Large intestine (tissue), 3 donors: Measurements from ENCODE around the gene AGXT2. TPM values are rescaled to one million over a fixed set of nuclear protein-coding genes. Genes with fewer than 3 reads are reported as not detected.
"Not testable (repeated sequence)": the region's sequence is repeated elsewhere in the genome, so short reads cannot be mapped to it uniquely, and the experiment has no call there.

Experiments
- DNase-seq, 2 donors: peaks; one replicate each; pipeline versions ENCODE4 v3.0.0 to v3.0.0-alpha.2; 2013
- H3K27ac ChIP-seq: one replicate; pipeline ENCODE4 v1.5.1; 2013; ENCODE audit warnings: low read length
- H3K27me3 ChIP-seq: 2 replicates; pipeline ENCODE4 v1.6.1; 2013; ENCODE audit warnings: low read length; ENCODE audit not compliant: control insufficient read depth, insufficient read depth
- H3K36me3 ChIP-seq: 2 replicates; pipeline ENCODE4 v1.6.1; 2013; ENCODE audit warnings: low read length; ENCODE audit not compliant: control insufficient read depth, insufficient read depth
- H3K4me1 ChIP-seq: one replicate; pipeline ENCODE4 v1.6.1; 2013; ENCODE audit warnings: low read length; ENCODE audit not compliant: control insufficient read depth, insufficient read depth
- H3K4me3 ChIP-seq: one replicate; pipeline ENCODE4 v1.5.1; 2013; ENCODE audit warnings: low read length
- H3K9me3 ChIP-seq: one replicate; pipeline ENCODE4 v1.6.1; 2013; ENCODE audit warnings: mild to moderate bottlenecking, low read depth, low read length, moderate library complexity; ENCODE audit not compliant: control insufficient read depth
- WGBS: methylation state at CpG from one replicate; pipeline ENCODE4 v1.1.5; 2013; ENCODE audit warnings: low lambda C conversion rate; ENCODE audit not compliant: insufficient coverage; 5-methylcytosine and 5-hydroxymethylcytosine counted together
- polyA plus RNA-seq: library from polyadenylated mRNA; unstranded; fragments of 120-200 nt; gene quantifications from one replicate; pipeline ENCODE4 v1.2.1, GENCODE V29; 2013

Gene AGXT2
- polyA plus RNA-seq, 1 donor: 33.8 TPM

GRCh38 chr5:34977934-34978613, 69.7 kb downstream of the AGXT2 start:
- Histone ChIP-seq H3K4me1 (no peaks in the 10 kb centered on the region), H3K36me3 (no peaks in the 10 kb centered on the region), H3K9me3 (no peaks in the 10 kb centered on the region), H3K27ac (no peak overlapping the region), H3K4me3 (no peak overlapping the region), H3K27me3 (no peaks in the 10 kb centered on the region)
- DNase-seq: no peak
- 100% methylated on average over 1 of the region's 2 CpGs for WGBS

DNA sequence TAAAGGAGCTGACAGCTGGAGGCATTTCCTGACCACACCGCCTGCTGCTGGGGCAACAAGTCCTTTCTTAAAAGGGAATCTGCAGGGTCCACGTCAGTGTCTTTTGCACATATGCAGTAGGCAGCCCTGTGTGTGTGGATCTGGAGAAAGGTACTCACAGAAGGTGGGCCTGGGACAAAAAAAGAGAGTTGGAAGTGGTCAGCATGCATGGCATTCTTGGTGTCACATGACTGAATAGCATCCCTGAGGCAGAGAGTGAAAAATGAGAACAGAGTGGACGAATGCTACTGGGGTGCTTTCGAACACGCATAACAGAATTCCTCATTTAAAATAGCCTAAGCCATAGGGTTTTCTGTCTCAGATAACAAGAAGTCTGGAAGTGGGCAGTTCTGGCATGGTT, 71.4 kb downstream of the AGXT2 start:
- H3K27me3 ChIP-seq: no peaks in the 10 kb centered on the region
- H3K36me3 ChIP-seq: no peaks in the 10 kb centered on the region
- H3K9me3 ChIP-seq: no peaks in the 10 kb centered on the region
- no peak overlapping the region for H3K4me3 ChIP-seq
- no CpG with 5 or more reads among the region's 5 CpGs for WGBS
- no peak for DNase-seq
- H3K27ac ChIP-seq: no peak overlapping the region
- no peaks in the 10 kb centered on the region for H3K4me1 ChIP-seq

DNA sequence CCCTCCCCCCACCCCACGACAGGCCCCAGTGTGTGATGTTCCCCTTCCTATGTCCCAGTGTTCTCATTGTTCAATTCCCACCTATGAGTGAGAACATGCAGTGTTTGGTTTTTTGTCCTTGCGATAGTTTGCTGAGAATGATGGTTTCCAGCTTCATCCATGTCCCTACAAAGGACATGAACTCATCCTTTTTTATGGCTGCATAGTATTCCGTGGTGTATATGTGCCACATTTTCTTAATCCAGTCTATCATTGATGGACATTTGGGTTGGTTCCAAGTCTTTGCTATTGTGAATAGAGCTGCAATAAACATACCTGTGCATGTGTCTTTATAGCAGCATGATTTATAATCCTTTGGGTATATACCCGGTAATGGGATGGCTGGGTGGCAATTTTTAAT, 76.1 kb downstream of the AGXT2 start:
- not testable (repeated sequence) for H3K4me1 ChIP-seq, H3K36me3 ChIP-seq, H3K27me3 ChIP-seq, H3K9me3 ChIP-seq, H3K4me3 ChIP-seq, H3K27ac ChIP-seq, DNase-seq
- WGBS: no CpG with 5 or more reads among the region's 4 CpGs

- DNase-seq: no peak
- H3K27me3 ChIP-seq: no peaks in the 10 kb centered on the region
- H3K27ac ChIP-seq: no peak overlapping the region
- no CpG with 5 or more reads among the region's 1 CpG for WGBS
- no peaks in the 10 kb centered on the region for H3K4me1 ChIP-seq
- no peaks in the 10 kb centered on the region for H3K36me3 ChIP-seq
- H3K4me3 ChIP-seq: no peak overlapping the region
- H3K9me3 ChIP-seq: no peaks in the 10 kb centered on the region
Measured at GRCh38 chr5:34970552-34970951, 77.2 kb downstream of the AGXT2 start.

DNA sequence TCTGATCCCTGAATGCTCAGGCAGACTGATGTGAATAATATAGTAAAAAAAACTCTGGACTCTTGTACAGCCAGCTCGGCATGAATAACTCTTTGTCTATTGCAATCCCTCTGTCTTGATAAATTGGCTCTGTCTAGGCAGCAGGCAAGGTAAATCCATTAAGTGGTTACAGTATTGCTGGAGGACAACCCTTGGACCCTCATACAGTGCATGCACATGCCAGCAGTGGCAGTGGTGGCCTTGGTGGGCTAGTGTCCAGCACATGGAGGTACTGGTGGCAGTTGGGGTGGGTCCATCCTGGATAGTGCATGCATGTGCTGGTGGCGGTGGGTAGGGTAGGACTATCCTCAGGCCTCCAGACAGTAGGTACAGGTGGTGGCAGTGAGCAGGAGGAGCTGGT, 79.5 kb downstream of the AGXT2 start:
- Histone ChIP-seq H3K4me1 (no peaks in the 10 kb centered on the region), H3K27ac (no peak overlapping the region), H3K27me3 (no peaks in the 10 kb centered on the region), H3K4me3 (no peak overlapping the region), H3K9me3 (no peaks in the 10 kb centered on the region), H3K36me3 (no peaks in the 10 kb centered on the region)
- no CpG with 5 or more reads among the region's 2 CpGs for WGBS
- DNase-seq: no peak

- DNase-seq: no peak
- no peaks in the 10 kb centered on the region for H3K36me3 ChIP-seq
- no peaks in the 10 kb centered on the region for H3K27me3 ChIP-seq
- H3K27ac ChIP-seq: no peak overlapping the region
- no peak overlapping the region for H3K4me3 ChIP-seq
- no peaks in the 10 kb centered on the region for H3K9me3 ChIP-seq
- H3K4me1 ChIP-seq: no peaks in the 10 kb centered on the region
- WGBS: 0% methylated on average over 1 of the region's 4 CpGs
Measured at GRCh38 chr5:34967540-34967939, 80.2 kb downstream of the AGXT2 start.

GRCh38 chr5:34959323-34959722, 88.4 kb downstream of the AGXT2 start:
- Histone ChIP-seq H3K27ac (no peak overlapping the region), H3K9me3 (no peaks in the 10 kb centered on the region), H3K4me1 (no peaks in the 10 kb centered on the region), H3K4me3 (no peak overlapping the region), H3K36me3 (peaks cover 5% of the 10 kb centered on the region), H3K27me3 (no peaks in the 10 kb centered on the region)
- no CpG with 5 or more reads among the region's 1 CpG for WGBS
- DNase-seq: peak in 1 of 2 donors; percentile 22

DNA sequence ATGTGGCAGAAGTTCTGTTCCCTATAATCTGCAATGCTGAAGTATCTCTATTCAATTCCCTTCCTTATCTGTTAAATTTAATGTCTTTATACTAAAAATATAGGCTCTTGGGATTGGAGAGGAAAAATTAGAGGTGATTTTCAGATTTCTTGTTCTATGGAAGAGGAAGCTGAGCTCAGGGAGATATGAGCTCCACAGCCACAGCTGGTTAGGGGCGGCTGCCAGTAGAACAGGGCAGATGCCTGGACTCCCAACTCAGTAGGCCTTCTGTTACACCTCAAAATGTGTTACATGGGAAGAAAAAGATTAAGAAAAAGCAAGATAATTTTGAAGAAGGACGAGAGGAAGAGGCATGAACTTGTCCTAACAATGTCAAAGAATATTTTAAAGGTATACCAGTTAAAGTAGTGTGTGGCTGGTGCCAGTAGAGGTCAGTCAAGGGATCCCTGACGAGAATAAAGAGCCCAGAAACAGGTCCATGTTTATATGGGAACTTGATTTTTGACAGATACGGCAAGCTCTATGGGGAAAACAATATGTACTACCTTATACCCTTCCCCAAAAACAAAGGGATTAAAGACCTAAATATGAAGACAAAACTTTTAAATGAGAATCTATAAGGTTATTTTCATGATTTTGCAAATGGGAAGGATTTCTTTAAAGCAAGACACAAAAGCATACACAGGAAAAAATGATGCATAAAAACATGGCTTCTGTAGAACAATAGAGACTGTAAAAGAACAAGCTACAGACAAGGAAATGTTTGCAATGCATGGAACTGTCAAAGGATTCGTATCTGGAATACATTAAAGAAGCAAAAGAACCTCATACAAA, 89.7 kb downstream of the AGXT2 start:
- Histone ChIP-seq H3K27me3 (no peaks in the 10 kb centered on the region), H3K27ac (no peak overlapping the region), H3K4me1 (no peaks in the 10 kb centered on the region), H3K9me3 (no peaks in the 10 kb centered on the region), H3K36me3 (peaks cover 9% of the 10 kb centered on the region), H3K4me3 (no peak overlapping the region)
- peak; percentile 8 to 25 for DNase-seq
- 100% methylated on average over 1 of the region's 5 CpGs for WGBS

GRCh38 chr5:34957321-34957720, 90.4 kb downstream of the AGXT2 start:
- Histone ChIP-seq H3K36me3 (peaks cover 12% of the 10 kb centered on the region), H3K4me1 (no peaks in the 10 kb centered on the region), H3K4me3 (no peak overlapping the region), H3K27me3 (no peaks in the 10 kb centered on the region), H3K27ac (no peak overlapping the region), H3K9me3 (no peaks in the 10 kb centered on the region)
- 100% methylated on average over 1 of the region's 1 CpG for WGBS
- DNase-seq: no peak
